ENCODE measurements around the gene PPP1R3F.

PPP1R3F gene

GRCh38 chrX:49269767-49270248 lies at the start of gene PPP1R3F:
Gene PPP1R3F, plus strand, starts transcription at chrX:49269793. Its CDS starts 77 bp downstream, at chrX:49269870.
- no peaks in the 10 kb centered on the region for H3K9me3 ChIP-seq (ENCODE audit: low read length)
- peaks cover 12% of the 10 kb centered on the region for H3K79me2 ChIP-seq (ENCODE audit: insufficient read depth, low read length)
- H2AFZ ChIP-seq (ENCODE audit: low read length): no peak within 1 kb of the TSS
- no peaks in the 10 kb centered on the region; the same call in 1 of the 2 replicates for H3K36me3 ChIP-seq (ENCODE audit: insufficient read depth, low read length)
- TF ChIP-seq CTCF (IDR thresholded peaks at IDR 0.05; ENCODE audit: low read length) (no peak), EZH2 (IDR thresholded peaks at IDR 0.05; ENCODE audit: borderline replicate concordance, low read length) (no peak)
- peaks cover 38% of the 10 kb centered on the region for H3K4me1 ChIP-seq (ENCODE audit: insufficient read depth, low read length, severe bottlenecking)
- H3K9ac ChIP-seq (ENCODE audit: low read length): peak within 1 kb of the TSS; percentile 74
- peak within 1 kb of the TSS; percentile 70 for H3K4me3 ChIP-seq (ENCODE audit: low read depth, low read length, poor library complexity, severe bottlenecking)
- H3K4me2 ChIP-seq (ENCODE audit: low read length): peak within 1 kb of the TSS; percentile 78
- H4K20me1 ChIP-seq (ENCODE audit: insufficient read depth, low read length): no peaks in the 10 kb centered on the region
- peak within 1 kb of the TSS; percentile 79 for H3K27ac ChIP-seq (ENCODE audit: low read depth, low read length, poor library complexity, severe bottlenecking)
- no peaks in the 10 kb centered on the region for H3K9me2 ChIP-seq (ENCODE audit: low read depth, low read length)
- H3K27me3 ChIP-seq (ENCODE audit: insufficient read depth, low read length): no peaks in the 10 kb centered on the region
- no peaks in the 10 kb centered on the region for H3F3A ChIP-seq (ENCODE audit: insufficient read depth, low read length)

GRCh38 chrX:49220100-49220499 lies 49.5 kb upstream of the PPP1R3F start:
- Histone ChIP-seq H3K27me3 (ENCODE audit: insufficient read depth, low read length) (no peaks in the 10 kb centered on the region), H3K9ac (ENCODE audit: low read length) (no peak overlapping the region), H3K79me2 (ENCODE audit: insufficient read depth, low read length) (no peaks in the 10 kb centered on the region), H3F3A (ENCODE audit: insufficient read depth, low read length) (no peaks in the 10 kb centered on the region), H3K9me2 (ENCODE audit: low read depth, low read length) (no peaks in the 10 kb centered on the region), H3K36me3 (ENCODE audit: insufficient read depth, low read length) (no peaks in the 10 kb centered on the region), H3K27ac (ENCODE audit: low read depth, low read length, poor library complexity, severe bottlenecking) (no peak overlapping the region), H3K4me1 (ENCODE audit: insufficient read depth, low read length, severe bottlenecking) (no peaks in the 10 kb centered on the region), H3K4me2 (ENCODE audit: low read length) (no peak overlapping the region), H2AFZ (ENCODE audit: low read length) (no peak overlapping the region), H3K4me3 (ENCODE audit: low read depth, low read length, poor library complexity, severe bottlenecking) (no peak overlapping the region), H4K20me1 (ENCODE audit: insufficient read depth, low read length) (no peaks in the 10 kb centered on the region), H3K9me3 (ENCODE audit: low read length) (no peaks in the 10 kb centered on the region)
- TF ChIP-seq EZH2 (IDR thresholded peaks at IDR 0.05; ENCODE audit: borderline replicate concordance, low read length): no peak
- no peak for TF ChIP-seq CTCF (IDR thresholded peaks at IDR 0.05; ENCODE audit: low read length)

GRCh38 chrX:49221868-49222267 lies 47.7 kb upstream of the PPP1R3F start:
- H3K36me3 ChIP-seq (ENCODE audit: insufficient read depth, low read length): no peaks in the 10 kb centered on the region
- TF ChIP-seq EZH2 (IDR thresholded peaks at IDR 0.05; ENCODE audit: borderline replicate concordance, low read length) (no peak), CTCF (IDR thresholded peaks at IDR 0.05; ENCODE audit: low read length) (no peak)

More at GRCh38 chrX:49221868-49222267, 47.7 kb upstream of the PPP1R3F start:
- H3K4me3 ChIP-seq (ENCODE audit: low read depth, low read length, poor library complexity, severe bottlenecking): no peak overlapping the region
- H3K27ac ChIP-seq (ENCODE audit: low read depth, low read length, poor library complexity, severe bottlenecking): no peak overlapping the region
- no peak overlapping the region for H3K9ac ChIP-seq (ENCODE audit: low read length)
- H3K9me3 ChIP-seq (ENCODE audit: low read length): no peaks in the 10 kb centered on the region
- H3K4me1 ChIP-seq (ENCODE audit: insufficient read depth, low read length, severe bottlenecking): no peaks in the 10 kb centered on the region
- no peak overlapping the region for H2AFZ ChIP-seq (ENCODE audit: low read length)
- no peaks in the 10 kb centered on the region for H3K79me2 ChIP-seq (ENCODE audit: insufficient read depth, low read length)
- H3F3A ChIP-seq (ENCODE audit: insufficient read depth, low read length): no peaks in the 10 kb centered on the region
- H3K27me3 ChIP-seq (ENCODE audit: insufficient read depth, low read length): no peaks in the 10 kb centered on the region
- no peak overlapping the region for H3K4me2 ChIP-seq (ENCODE audit: low read length)
- no peaks in the 10 kb centered on the region for H3K9me2 ChIP-seq (ENCODE audit: low read depth, low read length)
- no peaks in the 10 kb centered on the region for H4K20me1 ChIP-seq (ENCODE audit: insufficient read depth, low read length)
